Non-pigmented ciliary epithelial cell (primary cell): ENCODE data around the gene SYCP2.
"Not testable (repeated sequence)": the region's sequence is repeated elsewhere in the genome, so short reads cannot be mapped to it uniquely, and the experiment has no call there.

Experiments used
- DNase-seq: peaks from one replicate; pipeline ENCODE4 v3.0.0-alpha.2; 2010; ENCODE audit warnings: low read depth

SYCP2 gene, protein sequence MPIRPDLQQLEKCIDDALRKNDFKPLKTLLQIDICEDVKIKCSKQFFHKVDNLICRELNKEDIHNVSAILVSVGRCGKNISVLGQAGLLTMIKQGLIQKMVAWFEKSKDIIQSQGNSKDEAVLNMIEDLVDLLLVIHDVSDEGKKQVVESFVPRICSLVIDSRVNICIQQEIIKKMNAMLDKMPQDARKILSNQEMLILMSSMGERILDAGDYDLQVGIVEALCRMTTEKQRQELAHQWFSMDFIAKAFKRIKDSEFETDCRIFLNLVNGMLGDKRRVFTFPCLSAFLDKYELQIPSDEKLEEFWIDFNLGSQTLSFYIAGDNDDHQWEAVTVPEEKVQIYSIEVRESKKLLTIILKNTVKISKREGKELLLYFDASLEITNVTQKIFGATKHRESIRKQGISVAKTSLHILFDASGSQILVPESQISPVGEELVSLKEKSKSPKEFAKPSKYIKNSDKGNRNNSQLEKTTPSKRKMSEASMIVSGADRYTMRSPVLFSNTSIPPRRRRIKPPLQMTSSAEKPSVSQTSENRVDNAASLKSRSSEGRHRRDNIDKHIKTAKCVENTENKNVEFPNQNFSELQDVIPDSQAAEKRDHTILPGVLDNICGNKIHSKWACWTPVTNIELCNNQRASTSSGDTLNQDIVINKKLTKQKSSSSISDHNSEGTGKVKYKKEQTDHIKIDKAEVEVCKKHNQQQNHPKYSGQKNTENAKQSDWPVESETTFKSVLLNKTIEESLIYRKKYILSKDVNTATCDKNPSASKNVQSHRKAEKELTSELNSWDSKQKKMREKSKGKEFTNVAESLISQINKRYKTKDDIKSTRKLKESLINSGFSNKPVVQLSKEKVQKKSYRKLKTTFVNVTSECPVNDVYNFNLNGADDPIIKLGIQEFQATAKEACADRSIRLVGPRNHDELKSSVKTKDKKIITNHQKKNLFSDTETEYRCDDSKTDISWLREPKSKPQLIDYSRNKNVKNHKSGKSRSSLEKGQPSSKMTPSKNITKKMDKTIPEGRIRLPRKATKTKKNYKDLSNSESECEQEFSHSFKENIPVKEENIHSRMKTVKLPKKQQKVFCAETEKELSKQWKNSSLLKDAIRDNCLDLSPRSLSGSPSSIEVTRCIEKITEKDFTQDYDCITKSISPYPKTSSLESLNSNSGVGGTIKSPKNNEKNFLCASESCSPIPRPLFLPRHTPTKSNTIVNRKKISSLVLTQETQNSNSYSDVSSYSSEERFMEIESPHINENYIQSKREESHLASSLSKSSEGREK (N-terminal part only)

DNA sequence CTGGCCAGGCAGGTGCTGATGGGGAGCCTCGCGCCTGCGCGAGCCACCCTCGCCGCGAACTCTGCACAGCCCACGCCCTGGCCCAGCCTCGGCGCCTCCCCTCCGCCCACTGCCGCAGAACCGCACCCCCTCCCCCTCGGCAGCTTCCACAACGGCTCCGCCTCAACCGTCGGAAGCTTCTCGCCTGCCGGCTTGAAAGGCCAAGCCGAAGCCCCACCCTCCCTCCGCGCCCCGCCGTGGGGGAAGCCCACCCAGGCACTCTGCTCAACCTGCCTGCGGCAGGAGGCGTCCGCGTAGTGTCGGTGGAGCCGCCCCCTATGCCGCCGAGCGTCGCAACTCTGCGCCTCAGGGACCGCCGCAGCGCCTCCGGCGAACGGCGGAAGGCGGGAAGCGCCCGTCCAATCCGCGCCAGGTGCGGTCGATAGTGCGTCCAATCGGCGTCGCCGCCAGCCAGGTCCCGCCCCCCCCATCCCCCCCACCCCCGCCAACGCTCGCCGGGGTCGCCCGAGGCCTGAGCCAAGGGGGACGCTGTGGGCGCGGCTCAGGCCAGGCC is at the start of gene SYCP2:
Gene SYCP2, minus strand, starts transcription at position 342 of the 553 bp plus-strand sequence. CDS start 11,224 bp downstream, outside the sequence.
- no peak for DNase-seq

DNA sequence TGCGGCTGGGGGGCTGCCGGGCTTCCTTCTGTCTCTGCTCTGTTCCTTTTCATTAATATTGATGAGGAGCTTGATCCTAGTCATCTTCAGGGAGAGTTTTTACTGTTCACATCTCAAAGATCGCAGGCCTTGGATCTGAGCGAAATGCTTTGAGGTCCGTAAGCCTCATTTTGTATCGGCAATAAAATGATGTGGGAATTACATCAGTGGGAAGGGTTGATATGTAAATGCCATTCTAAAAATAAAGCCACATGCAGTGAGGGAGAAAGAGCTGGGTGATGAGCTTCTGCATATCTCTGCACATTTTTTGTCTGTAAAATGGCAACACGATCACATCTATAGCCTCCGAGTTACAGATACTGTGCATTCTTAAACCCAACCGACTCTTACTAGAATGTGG is 49.6 kb upstream of the SYCP2 start:
- no peak for DNase-seq

DNA sequence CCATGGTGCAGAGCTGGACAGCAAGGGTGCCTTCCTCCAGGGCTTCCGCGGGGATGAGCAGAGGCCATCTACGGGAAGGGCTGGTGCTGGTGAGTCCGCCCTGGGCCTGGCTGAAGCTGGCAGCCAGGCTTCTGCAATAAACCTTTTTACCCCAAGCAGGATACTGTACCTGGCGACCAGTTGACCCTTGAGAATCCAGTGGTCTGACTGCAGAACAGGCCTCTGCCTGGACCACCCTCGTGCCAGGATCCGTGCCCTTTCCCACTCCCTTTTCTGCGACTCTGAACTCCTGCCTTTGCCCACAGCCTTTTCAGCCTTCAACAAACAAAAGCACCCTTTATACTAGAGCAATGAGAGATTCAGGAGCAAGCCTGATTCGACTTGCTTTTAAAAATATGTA is 43.6 kb upstream of the SYCP2 start:
- no peak for DNase-seq

DNA sequence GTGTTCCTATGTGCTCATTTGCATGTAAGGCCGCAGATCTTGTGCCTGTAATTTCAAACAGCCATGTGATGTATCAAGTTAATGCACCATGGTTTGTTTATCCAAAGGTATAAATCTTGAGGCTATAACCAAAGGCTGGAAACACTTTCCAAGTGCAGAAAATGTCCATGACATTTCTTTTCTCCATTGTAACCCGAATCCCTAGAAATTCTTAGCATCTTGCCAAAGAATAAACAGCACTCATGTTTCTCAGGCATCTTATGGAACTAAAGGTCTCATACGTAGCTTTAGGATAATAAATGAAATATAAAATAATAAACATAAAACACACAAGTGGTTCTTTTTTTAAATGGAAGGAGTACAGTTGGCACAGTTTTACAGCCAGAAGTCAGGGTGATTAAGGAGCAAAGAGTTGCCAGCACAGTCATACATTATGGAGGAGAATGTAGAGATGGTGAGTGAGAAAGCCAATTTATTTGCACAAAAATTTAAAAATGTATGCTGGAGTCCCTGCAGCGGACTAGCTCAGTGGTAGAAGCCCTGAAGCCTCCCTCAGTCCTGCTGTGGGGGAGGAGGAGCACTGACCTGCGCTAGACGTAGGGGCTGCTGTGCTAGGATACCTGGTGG is 42.8 kb upstream of the SYCP2 start:
- DNase-seq = no peak

DNA sequence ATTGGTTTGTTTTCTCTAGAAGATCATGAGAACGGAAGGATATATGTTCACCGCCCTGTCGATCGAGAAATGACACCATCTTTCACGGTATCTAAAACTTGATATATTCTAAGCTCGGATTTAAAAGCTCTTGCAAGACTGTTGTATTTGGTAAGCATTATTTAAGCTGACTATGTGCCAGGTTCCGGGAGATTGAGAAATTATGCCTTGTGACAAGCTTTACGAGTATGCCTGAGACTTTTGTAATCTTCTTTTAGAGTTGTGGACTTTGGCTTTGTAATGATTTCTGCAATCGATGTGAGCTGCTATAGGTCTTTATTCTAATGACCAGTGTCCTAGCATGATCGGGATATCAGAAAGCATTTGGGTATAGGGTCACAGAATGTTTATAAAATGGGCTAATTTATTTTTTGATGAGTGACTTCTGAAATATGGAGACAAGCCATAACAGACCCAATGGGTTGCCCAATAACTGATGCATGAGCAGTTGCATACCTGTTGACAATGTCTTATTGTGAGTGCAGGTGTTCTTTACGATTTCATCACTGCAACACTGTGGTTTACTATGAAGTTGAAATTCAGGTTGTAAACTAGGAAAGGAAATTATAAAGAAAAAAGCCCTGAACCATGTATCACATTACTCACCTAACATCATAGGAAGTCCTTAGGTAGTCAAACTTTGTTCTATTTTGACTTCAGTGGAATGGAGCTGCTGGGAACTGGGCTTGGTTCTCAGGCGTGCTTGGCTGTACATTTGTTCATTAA is 38.8 kb upstream of the SYCP2 start:
- DNase-seq = no peak

DNA sequence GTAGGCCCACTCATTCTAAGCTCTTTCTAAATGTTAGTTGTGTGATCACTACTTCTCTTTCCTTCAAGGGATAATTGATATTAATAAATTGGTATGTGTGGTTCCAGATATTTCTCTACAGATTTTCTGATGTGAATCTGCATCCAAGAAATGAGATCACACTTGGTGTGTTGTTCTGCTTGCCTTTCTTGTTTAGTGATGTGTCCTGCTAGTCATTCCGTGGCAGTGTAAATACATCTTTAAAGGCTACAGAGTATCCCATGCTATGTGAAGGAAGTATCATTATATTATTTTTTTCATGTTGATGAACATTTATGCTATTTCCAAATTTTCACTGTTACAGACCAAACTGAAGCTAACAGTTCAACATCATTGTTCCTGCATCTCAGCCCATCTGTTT is 38.0 kb upstream of the SYCP2 start:
- no peak for DNase-seq

DNA sequence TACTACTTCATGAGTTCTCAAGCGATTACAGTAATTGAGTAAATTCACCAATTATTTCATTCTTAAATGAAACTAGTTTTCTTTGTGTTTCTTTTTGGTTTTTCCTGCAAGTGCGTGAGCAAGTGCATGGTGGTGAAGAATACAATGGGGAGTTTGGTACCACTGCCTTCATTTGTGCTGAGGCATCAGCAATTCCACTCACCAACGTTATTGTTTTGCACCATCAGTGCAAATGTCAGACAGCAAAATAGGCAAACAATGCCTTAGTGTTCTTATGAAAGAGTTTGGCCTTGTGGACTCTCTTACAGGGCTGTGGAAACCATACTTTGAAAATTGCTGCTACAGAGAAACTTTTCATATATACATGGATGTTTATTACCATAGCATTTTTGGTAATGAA is 33.0 kb upstream of the SYCP2 start:
- no peak for DNase-seq

DNA sequence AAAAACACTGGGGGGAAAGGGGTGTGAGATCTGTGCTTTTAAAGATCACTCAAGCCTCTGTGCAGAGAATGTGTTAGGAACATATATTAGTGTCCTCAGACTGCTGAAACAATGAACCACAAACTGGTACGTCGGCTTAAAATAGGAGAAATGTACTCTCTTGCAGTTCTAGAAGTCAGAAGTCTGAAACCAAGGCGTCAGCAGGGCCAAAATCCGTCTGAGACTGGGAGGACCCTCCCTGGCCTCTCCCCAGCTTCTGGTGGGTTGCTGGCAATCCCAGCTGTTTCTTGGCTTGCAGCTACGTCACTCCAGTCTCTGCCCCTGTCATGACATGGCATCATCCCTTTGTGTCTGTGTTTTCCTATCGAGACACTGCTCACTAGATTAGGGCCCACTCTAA is 28.7 kb upstream of the SYCP2 start:
- DNase-seq = no peak

DNA sequence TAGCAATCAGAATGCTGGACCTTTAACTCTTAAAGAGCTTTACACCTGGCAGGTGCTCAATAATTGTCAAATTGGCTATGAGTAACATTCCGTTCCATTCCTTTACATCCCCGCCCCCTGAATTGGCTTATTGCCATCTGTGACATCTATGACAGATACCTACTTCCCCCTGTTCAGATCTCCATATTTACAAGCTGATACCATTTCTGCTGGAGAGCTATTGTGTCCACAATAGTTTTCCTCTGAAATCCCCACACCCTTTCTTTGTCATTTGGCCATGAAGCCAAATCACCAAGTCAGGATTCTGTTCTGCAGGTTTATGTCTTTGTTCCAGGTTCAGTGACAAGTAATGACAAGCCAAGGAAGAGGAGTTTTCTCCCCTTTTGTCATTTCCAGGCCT is 28.0 kb upstream of the SYCP2 start:
- DNase-seq = no peak

DNA sequence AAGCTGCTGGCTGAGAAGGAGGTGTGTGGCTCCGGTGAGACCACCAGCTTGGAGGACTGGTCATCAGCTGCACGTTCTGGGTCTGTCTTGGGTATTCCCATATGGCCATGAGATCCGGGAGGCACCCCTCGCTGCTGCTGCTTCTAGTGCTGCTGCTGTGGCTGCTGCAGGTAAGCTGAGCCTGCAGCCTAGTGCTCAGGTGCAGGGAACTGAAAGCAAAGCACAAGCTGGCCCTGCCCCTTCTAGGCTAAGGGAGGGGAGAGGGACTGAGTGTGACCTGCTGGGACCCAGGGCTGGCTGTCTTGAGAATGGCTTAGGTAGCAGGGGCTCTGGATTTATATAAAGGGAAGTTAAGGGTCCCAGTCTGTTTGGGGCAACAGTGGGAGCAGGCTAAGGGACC is 25.2 kb upstream of the SYCP2 start:
- DNase-seq = no peak

DNA sequence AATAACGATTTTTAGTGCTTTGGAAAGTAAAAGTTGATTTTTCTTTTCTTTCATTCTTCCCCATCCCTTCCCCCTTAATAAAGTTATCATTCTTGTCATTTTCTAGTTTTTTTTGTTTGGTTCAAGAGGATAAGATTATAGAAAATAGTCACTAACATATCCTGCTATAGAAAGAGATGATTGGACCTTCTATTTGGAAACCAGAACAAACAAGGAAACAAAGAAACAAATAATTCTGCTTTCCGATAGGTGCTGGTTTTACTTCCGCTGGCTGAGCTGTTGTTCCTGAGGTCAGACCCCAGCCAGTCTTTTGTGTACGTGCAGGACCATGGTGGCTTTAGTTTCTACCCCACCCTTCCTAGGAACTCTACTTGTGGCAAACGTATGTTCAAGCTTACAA is 24.7 kb upstream of the SYCP2 start, which contains the start of gene CDH26:
Gene CDH26, plus strand, starts transcription at position 301 of the 400 bp plus-strand sequence. CDS start 304 bp downstream, outside the sequence.
- DNase-seq = no peak

DNA sequence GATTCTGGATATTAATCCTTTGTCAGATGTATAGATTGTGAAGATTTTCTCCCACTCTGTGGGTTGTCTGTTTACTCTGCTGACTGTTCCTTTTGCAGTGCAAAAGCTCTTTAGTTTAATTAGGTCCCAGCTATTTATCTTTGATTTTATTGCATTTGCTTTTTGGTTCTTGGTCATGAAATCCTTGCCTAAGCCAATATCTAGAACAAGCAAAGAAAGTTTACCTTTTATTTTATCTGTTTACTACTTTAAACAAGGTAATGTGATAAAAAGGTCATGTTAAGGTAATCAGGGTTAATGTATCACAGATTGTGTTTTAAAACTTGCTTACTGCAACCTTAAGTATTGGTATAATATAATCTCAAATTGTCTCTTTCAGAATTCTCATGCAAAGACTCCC is 24.1 kb upstream of the SYCP2 start:
- not testable (repeated sequence) for DNase-seq

DNA sequence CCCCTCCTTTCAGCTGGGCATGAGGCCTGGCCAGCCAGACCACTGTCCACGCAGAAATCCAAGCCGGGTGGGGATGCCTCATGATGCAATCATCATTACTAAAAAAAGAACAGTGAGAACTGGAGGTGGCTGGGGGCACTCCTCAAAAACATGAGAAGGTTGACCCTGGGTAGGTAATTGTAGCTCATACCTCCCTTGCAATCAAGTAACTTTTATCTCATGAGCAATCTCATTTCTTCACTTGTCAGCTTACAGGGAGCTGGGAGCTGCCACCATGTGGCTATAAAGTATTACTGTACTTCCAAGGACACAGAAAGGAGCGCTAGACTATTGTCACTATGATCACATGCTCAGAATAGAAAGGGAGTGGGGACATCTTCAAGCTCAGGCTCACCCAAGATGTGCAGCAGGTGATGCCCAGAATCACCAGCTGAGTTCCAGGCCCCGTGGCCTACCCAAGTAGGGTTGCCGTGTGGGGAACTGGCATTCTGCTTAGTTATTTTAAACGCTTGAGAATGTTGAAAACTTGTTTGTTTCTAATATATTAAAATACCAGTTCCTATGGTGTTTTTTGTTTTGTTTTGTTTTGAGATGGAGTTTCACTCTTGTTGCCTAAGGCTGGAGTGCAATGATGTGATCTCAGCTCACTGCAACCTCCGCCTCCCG is 21.8 kb upstream of the SYCP2 start:
- no peak for DNase-seq

DNA sequence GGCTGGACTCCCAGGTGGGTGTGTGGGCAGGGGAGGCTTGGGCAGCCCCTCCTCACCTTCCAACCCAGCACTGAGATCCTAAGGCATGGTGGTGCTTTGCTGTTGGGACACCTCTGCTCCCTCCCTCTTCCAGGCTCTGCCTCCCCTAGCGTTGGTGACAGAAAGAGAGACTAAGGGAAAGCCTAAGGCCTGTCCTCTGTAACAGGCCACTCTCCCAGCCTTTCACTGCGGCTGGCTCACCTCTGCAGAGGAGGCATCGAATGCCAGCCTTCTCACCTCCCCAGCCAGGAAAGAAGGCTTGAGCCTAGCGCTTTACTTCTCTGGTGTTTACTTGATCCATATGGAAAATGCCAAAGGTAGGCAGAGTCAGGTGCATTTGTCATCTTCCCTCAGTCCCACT is 21.3 kb upstream of the SYCP2 start:
- no peak for DNase-seq

DNA sequence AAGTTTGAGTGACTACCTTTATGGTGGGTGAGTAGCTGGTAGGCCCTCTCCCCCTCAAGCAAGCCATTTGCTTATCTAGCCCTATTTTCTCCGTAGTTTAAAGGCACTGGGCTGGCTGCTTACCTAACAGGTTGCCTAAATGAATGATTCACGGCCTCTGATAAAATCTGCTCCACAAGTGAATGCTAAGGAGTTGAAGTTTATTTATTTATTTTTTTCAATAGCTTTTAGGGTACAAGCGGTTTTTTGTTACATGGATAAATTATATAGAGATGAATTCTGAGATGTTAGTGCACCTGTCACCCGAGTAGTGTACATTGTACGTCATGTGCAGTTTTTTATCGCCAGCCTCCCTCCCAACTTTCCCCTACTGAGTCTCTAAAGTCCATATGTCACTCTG is 16.5 kb upstream of the SYCP2 start:
- no peak for DNase-seq

DNA sequence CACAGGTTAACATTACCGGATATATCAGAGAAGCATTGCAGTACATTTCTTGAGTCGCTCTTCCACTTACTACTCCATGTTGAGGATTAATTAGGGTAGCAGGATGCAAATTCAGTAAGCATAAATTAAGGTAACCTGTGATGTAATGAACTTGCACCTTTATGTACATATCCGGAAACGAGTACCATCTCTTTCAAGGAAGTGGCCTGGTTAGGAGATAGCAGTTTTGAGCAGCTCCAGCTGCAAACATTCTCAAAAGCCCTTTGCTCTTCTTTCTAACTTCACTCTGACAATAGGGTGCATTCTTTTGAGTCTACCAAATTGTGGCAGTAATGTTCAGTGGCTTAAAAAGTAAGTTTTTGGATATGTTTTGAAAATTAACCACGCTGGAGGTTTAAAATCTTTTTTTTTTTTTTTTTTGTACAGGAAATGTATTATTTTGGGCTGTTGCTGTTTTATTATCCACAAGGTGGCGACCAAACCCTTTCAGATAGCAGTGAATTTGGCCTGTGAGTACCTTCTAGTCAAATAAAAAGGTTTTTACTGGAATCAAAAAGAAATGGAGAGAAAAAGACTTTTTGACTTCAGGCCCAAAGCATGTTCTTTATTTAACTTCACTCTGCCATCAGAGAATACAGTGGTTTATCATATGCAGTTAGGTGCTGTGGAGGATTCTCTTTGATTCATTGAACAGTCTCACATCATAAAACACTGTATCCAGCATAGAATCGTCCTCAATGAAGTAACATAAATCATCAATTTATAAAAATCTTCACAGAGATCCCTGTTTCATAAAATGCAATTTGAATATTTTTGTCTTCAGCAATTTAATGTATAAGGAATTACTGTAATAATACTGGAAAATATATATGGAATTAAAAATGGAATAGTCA is 15.6 kb upstream of the SYCP2 start:
- peak; percentile 20 for DNase-seq

DNA sequence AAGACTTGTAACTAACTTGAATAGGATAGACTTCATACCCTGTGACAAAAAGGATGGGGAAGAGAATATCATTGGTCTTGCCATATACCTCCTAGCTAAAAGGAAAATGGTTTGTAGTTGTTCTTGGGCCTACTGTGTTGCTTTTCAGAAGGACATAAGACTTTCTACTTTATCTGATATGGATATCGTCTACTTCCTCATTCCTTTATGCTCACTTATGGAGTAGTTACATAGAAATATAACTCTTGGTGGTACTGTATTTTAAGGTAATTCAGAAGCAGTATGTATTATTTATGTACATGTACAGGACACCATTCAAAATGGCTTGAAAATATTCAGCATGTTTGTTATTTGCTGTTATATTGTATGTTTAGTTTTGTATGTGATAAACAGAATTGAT is 14.8 kb upstream of the SYCP2 start:
- DNase-seq = no peak

DNA sequence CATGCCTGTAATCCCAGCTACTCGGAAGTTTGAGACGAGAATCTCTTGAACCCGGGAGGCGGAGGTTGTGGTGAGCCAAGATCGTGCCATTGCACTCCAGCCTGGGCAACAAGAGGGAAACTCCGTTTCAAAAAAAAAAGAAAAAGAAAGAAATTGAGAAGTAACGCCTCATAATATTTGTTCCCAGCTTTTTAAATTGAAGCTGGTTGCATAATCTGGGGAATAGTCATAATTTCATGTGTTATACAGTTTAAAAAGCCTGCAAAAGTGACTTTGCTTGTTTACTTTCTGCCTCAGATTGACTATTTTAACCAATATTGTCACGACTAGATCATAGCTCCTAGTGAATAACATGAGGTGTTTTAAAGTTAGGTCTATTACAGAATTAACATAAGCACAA is 13.9 kb upstream of the SYCP2 start:
- no peak for DNase-seq

DNA sequence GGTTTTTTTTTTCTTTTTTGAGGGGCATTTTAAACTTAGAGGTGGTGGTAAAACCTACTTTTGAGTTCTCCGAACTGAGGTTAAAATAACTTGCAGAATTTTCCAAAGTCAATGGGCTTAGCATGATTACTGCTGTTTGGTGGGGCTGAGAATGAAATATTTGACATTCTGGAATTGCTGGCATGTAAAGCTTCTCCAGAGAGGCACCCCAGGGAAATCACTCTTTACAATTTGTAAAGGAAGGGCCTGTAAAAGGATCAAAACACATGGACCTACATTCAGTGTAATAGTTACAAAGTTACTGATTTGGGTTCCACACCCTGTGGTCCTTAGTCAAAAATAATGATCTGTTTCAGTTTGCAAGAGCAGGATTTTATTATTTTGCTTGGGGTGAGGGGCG is 12.3 kb upstream of the SYCP2 start:
- DNase-seq = no peak
